Caco-2 (cell line): ENCODE measurements around the gene TUBA3D. TPM values are rescaled to one million over a fixed set of nuclear protein-coding genes. Genes with fewer than 3 reads are reported as not detected.
"Not testable (repeated sequence)": the region's sequence is repeated elsewhere in the genome, so short reads cannot be mapped to it uniquely, and the experiment has no call there.

Experiments used
- BruUV-seq: library from RNA; stranded (reverse); fragments of 400-500 nt; replicated peaks from 2 replicates; lab custom pipeline; 2021; lab: Mats Ljungman, UMichigan
- CTCF ChIA-PET: fragments of 300-600 bp; sonication (Branson Sonifier 250); formaldehyde crosslinking; loops from one replicate; lab custom pipeline; 2022; ENCODE audit warnings: antibody characterized with exemption; lab: Charles Lee
- POLR2A ChIA-PET: fragments of 300-600 bp; sonication (Branson Sonifier 250); formaldehyde crosslinking; loops from one replicate; lab custom pipeline; 2022; ENCODE audit warnings: antibody characterized with exemption; lab: Charles Lee
- DNase-seq, 2 experiments: peaks; one replicate each; pipeline versions ENCODE4 v3.0.0 to v3.0.0-alpha.2; 2020 to 2022
- H3K27me3 ChIP-seq: replicated peaks from 2 replicates; pipeline ENCODE4 v1.6.0; 2011; ENCODE audit warnings: low read length; ENCODE audit not compliant: control insufficient read depth, insufficient read depth
- H3K36me3 ChIP-seq: 2 replicates; pipeline ENCODE4 v1.5.1; 2011; ENCODE audit warnings: low read length; ENCODE audit not compliant: control insufficient read depth, insufficient read depth
- H3K4me1 ChIP-seq: fragments of 250-450 bp; sonication (Bioruptor Pico); 2 replicates; pipeline ENCODE4 v1.5.1; 2020; ENCODE audit warnings: mild to moderate bottlenecking
- H3K4me3 ChIP-seq: 2 replicates; pipeline ENCODE4 v1.5.1; 2011; ENCODE audit warnings: low read depth, mild to moderate bottlenecking, control low read depth, low read length
- H3K9me3 ChIP-seq: fragments of 250-450 bp; sonication (Bioruptor Pico); 2 replicates; pipeline ENCODE4 v1.5.1; 2020; ENCODE audit warnings: mild to moderate bottlenecking, moderate library complexity
- H3K27ac Mint-ChIP-seq: one replicate; pipeline ENCODE4 v1.8.0; 2022; ENCODE audit warnings: mixed read lengths; ENCODE audit not compliant: unreplicated experiment
- H3K27me3 Mint-ChIP-seq: one replicate; pipeline ENCODE4 v1.8.0; 2022; ENCODE audit warnings: mixed read lengths; ENCODE audit not compliant: insufficient read depth, unreplicated experiment
- H3K36me3 Mint-ChIP-seq: one replicate; pipeline ENCODE4 v1.8.0; 2022; ENCODE audit warnings: mild to moderate bottlenecking, mixed read lengths; ENCODE audit not compliant: insufficient read depth, unreplicated experiment
- H3K4me1 Mint-ChIP-seq: one replicate; pipeline ENCODE4 v1.8.0; 2022; ENCODE audit warnings: low read depth, mixed read lengths; ENCODE audit not compliant: unreplicated experiment
- H3K4me3 Mint-ChIP-seq: one replicate; pipeline ENCODE4 v1.8.0; 2022; ENCODE audit warnings: mild to moderate bottlenecking, moderate library complexity, mixed read lengths; ENCODE audit not compliant: unreplicated experiment
- H3K9me3 Mint-ChIP-seq: one replicate; pipeline ENCODE4 v1.8.0; 2022; ENCODE audit warnings: mixed read lengths; ENCODE audit not compliant: unreplicated experiment
- CTCF ChIP-seq, 2 experiments: fragments of 200-600 bp in 1 of 2; IDR thresholded peaks; 1 replicate in 1 of 2; 2 replicates in 1 of 2; pipeline versions ENCODE4 v1.5.1 to v1.8.0; 2011 to 2022; ENCODE audit warnings: antibody characterized with exemption in 1 of 2, control low read depth in 1 of 2, inconsistent platforms in 1 of 2, low read depth in 1 of 2, low read length in 1 of 2, mild to moderate bottlenecking in 1 of 2, moderate library complexity in 1 of 2; ENCODE audit not compliant: insufficient read depth in 1 of 2, severe bottlenecking in 1 of 2, unreplicated experiment in 1 of 2
- intact Hi-C: fragments of 100-400 bp; cut with micrococcal nuclease; formaldehyde crosslinking; loops from one replicate; pipeline ENCODE4 v1.10.0; 2022; ENCODE audit not compliant: unreplicated experiment
- total RNA-seq: library from RNA; stranded (reverse); gene quantifications from 2 replicates; pipeline ENCODE4 v1.2.3, GENCODE V29; 2022

Gene TUBA3D
- total RNA-seq, 1 experiment from 2014 or later: not detected

- no peaks in the 10 kb centered on the region for H3K4me1 Mint-ChIP-seq
- Histone ChIP-seq H3K9me3 (no peaks in the 10 kb centered on the region), H3K36me3 (peaks cover 1% of the 10 kb centered on the region; the same call in 1 of the 2 replicates), H3K4me3 (no peak overlapping the region), H3K4me1 (no peaks in the 10 kb centered on the region), H3K27me3 (no peaks in the 10 kb centered on the region)
- H3K36me3 Mint-ChIP-seq: peaks cover 37% of the 10 kb centered on the region
- no peak for TF ChIP-seq CTCF (IDR thresholded peaks at IDR 0.05; ENCODE audit: insufficient read depth in 1 of 2, low read depth in 1 of 2, low read length in 1 of 2, severe bottlenecking in 1 of 2, unreplicated experiment in 1 of 2)
- no peak overlapping the region for H3K4me3 Mint-ChIP-seq
- ChIA-PET POLR2A (no interaction called here), CTCF (no interaction called here)
- no peaks in the 10 kb centered on the region for H3K27me3 Mint-ChIP-seq
- H3K27ac Mint-ChIP-seq: no peak overlapping the region
- BruUV-seq: no TSS peak
- no peaks in the 10 kb centered on the region for H3K9me3 Mint-ChIP-seq
- intact Hi-C loops: no loop called here
- no peak for DNase-seq
Measured at GRCh38 chr2:131516011-131516410, 40.1 kb downstream of the TUBA3D start.

DNA sequence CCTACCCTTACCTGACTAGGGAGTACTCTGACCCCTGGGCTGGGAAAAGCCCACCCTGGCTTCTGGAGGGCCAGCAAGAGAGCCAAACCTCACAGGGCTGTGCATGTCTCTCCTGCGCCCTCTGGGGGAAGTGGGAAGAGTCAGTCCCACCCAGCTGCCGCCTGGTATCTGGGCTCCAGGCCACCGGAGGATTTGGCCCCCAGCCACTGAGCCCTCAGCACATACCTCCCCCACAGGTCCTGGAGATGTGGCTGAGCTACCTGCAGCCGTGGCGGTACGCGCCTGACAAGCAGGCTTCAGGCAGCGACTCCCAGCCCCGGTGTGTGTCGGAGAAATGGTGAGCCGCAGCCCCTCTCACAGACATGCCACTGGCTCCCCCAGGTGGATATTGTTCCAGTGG, 40.7 kb downstream of the TUBA3D start:
- H3K4me1 Mint-ChIP-seq, H3K36me3 ChIP-seq, H3K9me3 ChIP-seq, H3K27ac Mint-ChIP-seq, H3K9me3 Mint-ChIP-seq, H3K4me3 Mint-ChIP-seq, BruUV-seq, H3K4me3 ChIP-seq, H3K27me3 ChIP-seq, H3K27me3 Mint-ChIP-seq, POLR2A ChIA-PET, intact Hi-C loops, H3K4me1 ChIP-seq, CTCF ChIA-PET: not testable (repeated sequence)
- peaks cover 39% of the 10 kb centered on the region for H3K36me3 Mint-ChIP-seq
- peak in 1 of 2 experiments; percentile 39 for DNase-seq
- TF ChIP-seq CTCF (IDR thresholded peaks at IDR 0.05; ENCODE audit: insufficient read depth in 1 of 2, low read depth in 1 of 2, low read length in 1 of 2, severe bottlenecking in 1 of 2, unreplicated experiment in 1 of 2): peak; percentile 30 to 37

- BruUV-seq: no TSS peak
- Mint-ChIP-seq H3K4me1 (no peaks in the 10 kb centered on the region), H3K27me3 (no peaks in the 10 kb centered on the region), H3K9me3 (no peaks in the 10 kb centered on the region), H3K27ac (no peak overlapping the region), H3K36me3 (peaks cover 42% of the 10 kb centered on the region), H3K4me3 (no peak overlapping the region)
- POLR2A ChIA-PET: no interaction called here
- H3K4me1 ChIP-seq: no peaks in the 10 kb centered on the region
- CTCF ChIA-PET: no interaction called here
- H3K36me3 ChIP-seq: peaks cover 1% of the 10 kb centered on the region; the same call in 1 of the 2 replicates
- no peak for TF ChIP-seq CTCF (IDR thresholded peaks at IDR 0.05; ENCODE audit: insufficient read depth in 1 of 2, low read depth in 1 of 2, low read length in 1 of 2, severe bottlenecking in 1 of 2, unreplicated experiment in 1 of 2)
- no peak for DNase-seq
- H3K27me3 ChIP-seq: no peaks in the 10 kb centered on the region
- no peaks in the 10 kb centered on the region for H3K9me3 ChIP-seq
- no peak overlapping the region for H3K4me3 ChIP-seq
- intact Hi-C loops: no loop called here
Measured at GRCh38 chr2:131517106-131517831, 41.4 kb downstream of the TUBA3D start.

DNA sequence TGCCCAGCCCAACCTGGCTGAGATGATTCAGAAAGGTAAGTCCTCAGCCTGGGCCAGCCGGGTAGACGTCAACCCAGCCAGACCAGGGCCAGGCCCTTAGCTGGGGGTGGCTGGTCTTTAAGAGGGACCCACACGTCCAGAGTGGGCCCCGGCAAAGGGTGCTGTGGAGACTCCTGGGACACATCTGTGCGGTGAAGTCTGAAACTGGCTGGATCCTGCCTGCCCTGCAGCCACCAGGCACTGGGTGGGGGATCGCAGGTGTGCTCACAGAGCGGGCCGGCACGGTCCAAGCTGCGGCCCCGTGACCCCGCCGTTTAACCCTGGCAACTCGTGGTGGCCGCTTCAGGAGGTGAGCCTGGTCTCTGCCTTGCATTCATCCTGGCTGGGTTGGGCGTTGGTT, 41.9 kb downstream of the TUBA3D start:
- H3K9me3 Mint-ChIP-seq, H3K36me3 ChIP-seq, H3K27me3 ChIP-seq, intact Hi-C loops, H3K27ac Mint-ChIP-seq, DNase-seq, H3K4me3 ChIP-seq, CTCF ChIA-PET, POLR2A ChIA-PET, H3K4me3 Mint-ChIP-seq, H3K27me3 Mint-ChIP-seq, BruUV-seq, H3K4me1 Mint-ChIP-seq, H3K4me1 ChIP-seq, H3K9me3 ChIP-seq: not testable (repeated sequence)
- H3K36me3 Mint-ChIP-seq: peaks cover 40% of the 10 kb centered on the region

DNA sequence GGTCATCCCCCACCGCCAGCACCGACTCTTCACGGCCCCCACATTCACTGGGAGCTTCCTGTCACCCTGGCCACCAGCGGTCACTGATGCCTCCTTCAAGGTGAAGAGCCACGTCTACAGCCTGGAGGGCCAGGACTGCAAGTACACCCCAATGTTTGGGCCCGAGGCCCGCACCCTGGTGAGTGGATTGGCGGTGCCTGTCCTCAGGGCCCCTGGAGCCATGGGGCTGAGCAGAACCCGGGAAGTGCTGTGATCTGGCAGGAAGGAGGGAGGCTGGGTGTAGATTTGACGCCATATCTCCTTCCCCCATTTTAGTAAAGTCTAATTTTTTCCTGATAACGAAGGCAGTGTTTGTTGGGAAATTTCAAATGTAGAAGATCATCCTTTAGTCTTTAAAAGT, 42.6 kb downstream of the TUBA3D start:
- BruUV-seq, POLR2A ChIA-PET, H3K4me3 Mint-ChIP-seq, H3K27me3 ChIP-seq, H3K4me1 Mint-ChIP-seq, CTCF ChIA-PET, H3K9me3 ChIP-seq, H3K4me1 ChIP-seq, H3K27me3 Mint-ChIP-seq, intact Hi-C loops, H3K36me3 ChIP-seq, H3K27ac Mint-ChIP-seq, DNase-seq, H3K9me3 Mint-ChIP-seq, H3K4me3 ChIP-seq: not testable (repeated sequence)
- H3K36me3 Mint-ChIP-seq: peaks cover 40% of the 10 kb centered on the region
